Panc1 (cell line): ENCODE data around the gene CD58. TPM values are rescaled to one million over a fixed set of nuclear protein-coding genes. Genes with fewer than 3 reads are reported as not detected.

Experiments
- ATAC-seq: fragments of 200-7000 bp; cut with Tn5 transposase; 2 replicates; pipeline ENCODE4 v1.9.1; 2020; ENCODE audit warnings: mild to moderate bottlenecking, moderate library complexity
- BruUV-seq: library from RNA; stranded (reverse); fragments of 400-500 nt; replicated peaks from 2 replicates; lab custom pipeline; 2021; lab: Mats Ljungman, UMichigan
- CTCF ChIA-PET: fragments of 300-600 bp; sonication (Branson Sonifier 250); formaldehyde crosslinking; loops from one replicate; lab custom pipeline; 2022; ENCODE audit warnings: antibody characterized with exemption; lab: Charles Lee
- POLR2A ChIA-PET: fragments of 300-600 bp; sonication (Branson Sonifier 250); formaldehyde crosslinking; loops from one replicate; lab custom pipeline; 2022; ENCODE audit warnings: antibody characterized with exemption; lab: Charles Lee
- DNase-seq: peaks from one replicate; pipeline ENCODE4 v3.0.0-alpha.2; 2010; ENCODE audit warnings: low read depth, low spot score
- H3K27ac ChIP-seq: 2 replicates; pipeline ENCODE4 v1.5.1; 2011; ENCODE audit warnings: mild to moderate bottlenecking, low read length, inconsistent platforms
- H3K27me3 ChIP-seq: fragments of 200-500 bp; sonication (Bioruptor generic); 2 replicates; pipeline ENCODE4 v1.6.0; 2014; ENCODE audit warnings: low read length, inconsistent platforms; ENCODE audit not compliant: control insufficient read depth, insufficient read depth
- H3K36me3 ChIP-seq: fragments of 200-500 bp; sonication (Bioruptor generic); 2 replicates; pipeline ENCODE4 v1.5.1; 2014; ENCODE audit warnings: inconsistent platforms, mild to moderate bottlenecking, low read length, moderate library complexity; ENCODE audit not compliant: control insufficient read depth, insufficient read depth
- H3K4me1 ChIP-seq: 2 replicates; pipeline ENCODE4 v1.5.1; 2011; ENCODE audit warnings: inconsistent platforms, mild to moderate bottlenecking, low read length, moderate library complexity; ENCODE audit not compliant: control insufficient read depth, insufficient read depth
- H3K4me3 ChIP-seq, 2 experiments: 2 replicates each; pipeline ENCODE4 v1.5.1; 2011 to 2012; ENCODE audit warnings: low read depth in 2 of 2, low read length in 2 of 2, mild to moderate bottlenecking in 2 of 2, inconsistent platforms in 1 of 2, moderate library complexity in 1 of 2
- H3K9me3 ChIP-seq: fragments of 200-500 bp; sonication (Bioruptor generic); 2 replicates; pipeline ENCODE4 v1.5.1; 2014; ENCODE audit warnings: low read depth, mild to moderate bottlenecking, inconsistent platforms, low read length, moderate library complexity; ENCODE audit not compliant: control insufficient read depth, insufficient read depth
- POLR2AphosphoS5 ChIP-seq: IDR thresholded peaks from 2 replicates; pipeline ENCODE4 v1.6.1; 2012; ENCODE audit warnings: mild to moderate bottlenecking, low read depth, low read length, moderate library complexity
- SIN3A ChIP-seq: IDR thresholded peaks from 2 replicates; pipeline ENCODE4 v1.6.1; 2012; ENCODE audit warnings: low read depth, mild to moderate bottlenecking, low read length, moderate library complexity, borderline replicate concordance; ENCODE audit not compliant: insufficient read depth
- TCF7L2 ChIP-seq: IDR thresholded peaks from 2 replicates; pipeline ENCODE4 v1.6.1; 2011; ENCODE audit warnings: mild to moderate bottlenecking, low read depth, low read length, inconsistent platforms
- in situ Hi-C: cut with HindIII; loops from 2 replicates; pipeline ENCODE4 v1.10.0; 2016; ENCODE audit warnings: low sequenced_read_pairs, low pct_unique_long_range_greater_than_20kb
- intact Hi-C: fragments of 100-400 bp; cut with micrococcal nuclease; formaldehyde crosslinking; loops from one replicate; pipeline ENCODE4 v1.10.0; 2022; ENCODE audit not compliant: unreplicated experiment
- total RNA-seq: library from RNA; stranded (reverse); gene quantifications from one replicate; pipeline ENCODE4 v1.2.1, GENCODE V29; 2021; ENCODE audit not compliant: unreplicated experiment
- TF ChIP-seq, protein P1 (sequence below): fragments of 450-650 bp; IDR thresholded peaks from 2 replicates; pipeline ENCODE4 v1.5.1; 2017; ENCODE audit warnings: mild to moderate bottlenecking
- TF ChIP-seq, protein P2 (sequence below), 2 experiments: IDR thresholded peaks; 2 replicates each; pipeline ENCODE4 v1.6.1; 2011 to 2012; ENCODE audit warnings: low read depth in 2 of 2, control low read depth in 1 of 2, low read length in 1 of 2, mild to moderate bottlenecking in 1 of 2, moderate library complexity in 1 of 2; ENCODE audit not compliant: insufficient read depth in 1 of 2

The CD58 gene
- total RNA-seq, 1 experiment from 2014 or later: 12.6 TPM

DNA sequence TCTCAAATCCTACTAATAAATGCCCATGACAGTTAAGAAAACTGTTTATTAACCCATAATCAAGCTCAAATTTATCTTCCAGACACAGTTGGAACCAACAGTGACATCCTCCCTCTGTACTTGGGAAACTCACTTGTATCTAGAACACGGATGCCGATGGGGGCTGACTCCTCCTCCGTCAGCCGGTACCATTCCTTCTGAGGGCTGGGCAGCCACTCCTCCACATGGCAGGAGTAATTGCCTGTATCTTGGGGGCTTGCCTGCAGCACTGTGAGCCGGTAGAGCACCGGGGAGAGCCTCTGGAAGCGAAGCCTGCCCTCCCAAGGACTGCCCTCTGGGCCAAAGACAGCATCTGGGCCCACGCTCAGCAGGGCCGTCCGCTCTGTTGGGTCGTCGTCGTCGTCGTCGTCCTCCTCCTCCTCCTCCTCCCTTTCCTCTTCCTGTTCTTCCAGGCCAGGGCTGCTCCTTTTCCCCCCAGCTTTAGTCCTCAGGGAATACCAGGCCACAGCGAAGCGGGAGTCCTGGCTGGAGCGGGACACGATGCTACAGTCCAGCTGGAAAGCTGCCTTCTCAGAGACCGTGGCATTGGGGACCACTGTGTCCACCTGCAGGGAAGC, 8.5 kb upstream of the CD58 start:
- Histone ChIP-seq H3K9me3 (no peaks in the 10 kb centered on the region), H3K4me1 (no peaks in the 10 kb centered on the region), H3K27ac (no peak overlapping the region), H3K4me3 (no peak overlapping the region), H3K27me3 (no peaks in the 10 kb centered on the region), H3K36me3 (no peaks in the 10 kb centered on the region)
- in situ Hi-C loops: no loop called here
- DNase-seq (no peak), ATAC-seq (no peak)
- ChIA-PET CTCF (no interaction called here), POLR2A (no interaction called here)
- BruUV-seq: no TSS peak
- TF ChIP-seq, protein P1, sequence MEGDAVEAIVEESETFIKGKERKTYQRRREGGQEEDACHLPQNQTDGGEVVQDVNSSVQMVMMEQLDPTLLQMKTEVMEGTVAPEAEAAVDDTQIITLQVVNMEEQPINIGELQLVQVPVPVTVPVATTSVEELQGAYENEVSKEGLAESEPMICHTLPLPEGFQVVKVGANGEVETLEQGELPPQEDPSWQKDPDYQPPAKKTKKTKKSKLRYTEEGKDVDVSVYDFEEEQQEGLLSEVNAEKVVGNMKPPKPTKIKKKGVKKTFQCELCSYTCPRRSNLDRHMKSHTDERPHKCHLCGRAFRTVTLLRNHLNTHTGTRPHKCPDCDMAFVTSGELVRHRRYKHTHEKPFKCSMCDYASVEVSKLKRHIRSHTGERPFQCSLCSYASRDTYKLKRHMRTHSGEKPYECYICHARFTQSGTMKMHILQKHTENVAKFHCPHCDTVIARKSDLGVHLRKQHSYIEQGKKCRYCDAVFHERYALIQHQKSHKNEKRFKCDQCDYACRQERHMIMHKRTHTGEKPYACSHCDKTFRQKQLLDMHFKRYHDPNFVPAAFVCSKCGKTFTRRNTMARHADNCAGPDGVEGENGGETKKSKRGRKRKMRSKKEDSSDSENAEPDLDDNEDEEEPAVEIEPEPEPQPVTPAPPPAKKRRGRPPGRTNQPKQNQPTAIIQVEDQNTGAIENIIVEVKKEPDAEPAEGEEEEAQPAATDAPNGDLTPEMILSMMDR: no peak
- no peak for TF ChIP-seq TCF7L2
- no peak for TF ChIP-seq SIN3A
- TF ChIP-seq, protein P2, sequence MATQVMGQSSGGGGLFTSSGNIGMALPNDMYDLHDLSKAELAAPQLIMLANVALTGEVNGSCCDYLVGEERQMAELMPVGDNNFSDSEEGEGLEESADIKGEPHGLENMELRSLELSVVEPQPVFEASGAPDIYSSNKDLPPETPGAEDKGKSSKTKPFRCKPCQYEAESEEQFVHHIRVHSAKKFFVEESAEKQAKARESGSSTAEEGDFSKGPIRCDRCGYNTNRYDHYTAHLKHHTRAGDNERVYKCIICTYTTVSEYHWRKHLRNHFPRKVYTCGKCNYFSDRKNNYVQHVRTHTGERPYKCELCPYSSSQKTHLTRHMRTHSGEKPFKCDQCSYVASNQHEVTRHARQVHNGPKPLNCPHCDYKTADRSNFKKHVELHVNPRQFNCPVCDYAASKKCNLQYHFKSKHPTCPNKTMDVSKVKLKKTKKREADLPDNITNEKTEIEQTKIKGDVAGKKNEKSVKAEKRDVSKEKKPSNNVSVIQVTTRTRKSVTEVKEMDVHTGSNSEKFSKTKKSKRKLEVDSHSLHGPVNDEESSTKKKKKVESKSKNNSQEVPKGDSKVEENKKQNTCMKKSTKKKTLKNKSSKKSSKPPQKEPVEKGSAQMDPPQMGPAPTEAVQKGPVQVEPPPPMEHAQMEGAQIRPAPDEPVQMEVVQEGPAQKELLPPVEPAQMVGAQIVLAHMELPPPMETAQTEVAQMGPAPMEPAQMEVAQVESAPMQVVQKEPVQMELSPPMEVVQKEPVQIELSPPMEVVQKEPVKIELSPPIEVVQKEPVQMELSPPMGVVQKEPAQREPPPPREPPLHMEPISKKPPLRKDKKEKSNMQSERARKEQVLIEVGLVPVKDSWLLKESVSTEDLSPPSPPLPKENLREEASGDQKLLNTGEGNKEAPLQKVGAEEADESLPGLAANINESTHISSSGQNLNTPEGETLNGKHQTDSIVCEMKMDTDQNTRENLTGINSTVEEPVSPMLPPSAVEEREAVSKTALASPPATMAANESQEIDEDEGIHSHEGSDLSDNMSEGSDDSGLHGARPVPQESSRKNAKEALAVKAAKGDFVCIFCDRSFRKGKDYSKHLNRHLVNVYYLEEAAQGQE (IDR thresholded peaks at IDR 0.05; ENCODE audit: insufficient read depth in 1 of 2, low read depth in 2 of 2, low read length in 1 of 2): no peak
- TF ChIP-seq POLR2AphosphoS5: no peak
- intact Hi-C loops: no loop called here

DNA sequence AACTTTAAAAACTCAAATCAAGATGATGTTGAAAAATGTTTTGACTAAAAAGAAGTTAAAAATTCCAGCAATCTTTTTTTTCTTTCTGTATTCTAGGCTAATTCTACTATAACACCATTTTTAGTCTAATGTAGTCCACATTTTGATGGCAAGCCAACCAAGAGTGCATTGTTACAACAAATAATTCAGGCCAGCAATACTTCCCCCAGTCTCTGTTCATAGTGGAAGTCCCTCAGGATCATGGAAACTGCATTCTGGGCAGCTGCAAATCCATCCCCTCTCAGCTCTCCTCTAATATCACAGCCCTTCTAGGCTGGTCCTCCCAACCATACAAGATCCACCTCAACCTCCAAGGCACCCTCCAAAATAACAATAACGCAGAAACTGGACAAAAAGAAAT, 7.8 kb upstream of the CD58 start:
- in situ Hi-C loops: no loop called here
- Histone ChIP-seq H3K4me1 (no peaks in the 10 kb centered on the region), H3K9me3 (no peaks in the 10 kb centered on the region), H3K27me3 (no peaks in the 10 kb centered on the region), H3K27ac (no peak overlapping the region), H3K4me3 (no peak overlapping the region), H3K36me3 (no peaks in the 10 kb centered on the region)
- ATAC-seq (no peak), DNase-seq (no peak)
- ChIA-PET POLR2A (no interaction called here), CTCF (no interaction called here)
- intact Hi-C loops: no loop called here
- BruUV-seq: no TSS peak
- TF ChIP-seq POLR2AphosphoS5 (no peak), SIN3A (no peak), TCF7L2 (no peak)
- TF ChIP-seq, protein P1: no peak
- TF ChIP-seq, protein P2 (IDR thresholded peaks at IDR 0.05; ENCODE audit: insufficient read depth in 1 of 2, low read depth in 2 of 2, low read length in 1 of 2): no peak
